GM20000 (cell line): ENCODE data around the gene CXCR6.

Experiments used
- DNase-seq: peaks from one replicate; pipeline ENCODE4 v3.0.0; 2012; ENCODE audit warnings: low spot score
- TF ChIP-seq, protein P1 (sequence below): IDR thresholded peaks from 2 replicates; pipeline ENCODE4 v1.5.1; 2012; ENCODE audit warnings: mild to moderate bottlenecking, control low read depth; ENCODE audit errors: extremely low read depth, missing control alignments

CXCR6 gene

DNA sequence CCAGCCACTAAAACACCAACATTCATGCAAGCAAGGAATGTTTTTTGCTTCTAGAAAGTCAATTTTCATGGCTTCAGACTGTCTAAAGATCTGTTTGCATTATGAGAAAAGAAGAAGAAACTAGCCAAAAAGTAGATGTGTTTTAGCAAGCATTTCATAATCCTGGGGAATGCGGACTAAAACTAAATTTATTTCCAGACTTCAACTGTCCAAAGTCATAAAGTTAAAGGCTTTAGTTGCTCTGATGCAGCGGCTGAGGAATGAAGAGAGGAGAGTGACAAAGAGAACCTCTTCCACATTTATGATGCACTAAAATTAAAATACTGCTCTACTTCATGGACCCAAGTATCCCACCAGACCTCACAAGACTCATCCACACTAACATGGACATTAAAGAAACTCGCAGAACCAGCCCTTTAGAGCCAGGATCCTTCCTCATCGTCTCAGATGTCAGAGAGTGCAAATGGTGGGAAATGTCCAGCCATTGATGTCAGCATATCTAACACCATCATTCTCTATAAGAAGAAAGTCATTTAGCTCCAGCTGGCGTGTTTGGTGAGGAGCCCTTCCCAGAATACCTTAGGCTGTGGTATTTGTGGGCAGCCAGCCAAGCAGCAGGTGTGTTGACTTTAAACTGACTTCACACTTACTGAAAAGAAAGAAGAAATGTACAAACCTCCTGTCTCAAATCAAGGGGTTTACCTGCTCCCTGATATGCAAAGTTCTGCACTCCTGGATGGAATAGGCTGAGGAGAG, 34.9 kb downstream of the CXCR6 start:
- no peak for DNase-seq
- TF ChIP-seq, protein P1, sequence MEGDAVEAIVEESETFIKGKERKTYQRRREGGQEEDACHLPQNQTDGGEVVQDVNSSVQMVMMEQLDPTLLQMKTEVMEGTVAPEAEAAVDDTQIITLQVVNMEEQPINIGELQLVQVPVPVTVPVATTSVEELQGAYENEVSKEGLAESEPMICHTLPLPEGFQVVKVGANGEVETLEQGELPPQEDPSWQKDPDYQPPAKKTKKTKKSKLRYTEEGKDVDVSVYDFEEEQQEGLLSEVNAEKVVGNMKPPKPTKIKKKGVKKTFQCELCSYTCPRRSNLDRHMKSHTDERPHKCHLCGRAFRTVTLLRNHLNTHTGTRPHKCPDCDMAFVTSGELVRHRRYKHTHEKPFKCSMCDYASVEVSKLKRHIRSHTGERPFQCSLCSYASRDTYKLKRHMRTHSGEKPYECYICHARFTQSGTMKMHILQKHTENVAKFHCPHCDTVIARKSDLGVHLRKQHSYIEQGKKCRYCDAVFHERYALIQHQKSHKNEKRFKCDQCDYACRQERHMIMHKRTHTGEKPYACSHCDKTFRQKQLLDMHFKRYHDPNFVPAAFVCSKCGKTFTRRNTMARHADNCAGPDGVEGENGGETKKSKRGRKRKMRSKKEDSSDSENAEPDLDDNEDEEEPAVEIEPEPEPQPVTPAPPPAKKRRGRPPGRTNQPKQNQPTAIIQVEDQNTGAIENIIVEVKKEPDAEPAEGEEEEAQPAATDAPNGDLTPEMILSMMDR: no peak

GRCh38 chr3:45979378-45979777, 36.1 kb downstream of the CXCR6 start:
- TF ChIP-seq, protein P1: no peak
- no peak for DNase-seq

GRCh38 chr3:45980229-45980813, 37.1 kb downstream of the CXCR6 start:
- TF ChIP-seq, protein P1: no peak

GRCh38 chr3:45980819-45981218, 37.6 kb downstream of the CXCR6 start:
- DNase-seq: no peak
- TF ChIP-seq, protein P1: no peak

More at GRCh38 chr3:45980229-45980813, 37.1 kb downstream of the CXCR6 start:
- no peak for DNase-seq

DNA sequence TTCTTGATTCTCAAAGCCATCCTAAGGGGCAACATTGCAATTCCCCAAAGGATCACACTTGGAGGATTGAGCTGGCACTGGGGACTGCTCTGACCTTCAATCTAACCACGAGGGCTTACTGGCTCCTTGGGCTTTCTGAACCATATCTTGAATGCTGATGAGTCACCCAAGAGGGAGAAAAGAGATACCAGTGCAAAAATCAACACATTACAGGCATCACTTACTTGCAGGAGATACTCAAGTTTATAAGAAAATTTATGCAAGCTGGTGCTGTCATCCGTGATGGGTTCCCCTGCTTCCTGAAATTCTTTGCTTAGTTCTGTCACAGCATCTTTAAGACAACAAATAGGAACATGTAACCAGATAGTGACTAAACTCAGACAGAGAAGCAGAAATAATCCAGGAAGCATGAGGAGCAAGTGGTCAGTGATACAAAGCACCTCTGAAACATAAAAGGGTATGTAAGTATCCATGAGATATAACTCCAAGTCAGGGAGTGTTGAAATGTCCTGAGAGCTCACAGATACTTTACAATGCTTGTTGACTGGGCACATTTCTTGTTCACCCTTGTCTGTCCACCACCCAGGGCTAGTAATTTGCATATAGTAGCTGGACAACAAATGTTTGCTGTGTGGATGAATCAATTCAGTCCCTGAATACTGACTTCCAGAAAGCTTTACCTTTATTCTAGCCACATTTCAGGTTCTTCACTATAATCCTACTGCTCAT, 38.2 kb downstream of the CXCR6 start:
- no peak for DNase-seq
- TF ChIP-seq, protein P1: no peak

DNA sequence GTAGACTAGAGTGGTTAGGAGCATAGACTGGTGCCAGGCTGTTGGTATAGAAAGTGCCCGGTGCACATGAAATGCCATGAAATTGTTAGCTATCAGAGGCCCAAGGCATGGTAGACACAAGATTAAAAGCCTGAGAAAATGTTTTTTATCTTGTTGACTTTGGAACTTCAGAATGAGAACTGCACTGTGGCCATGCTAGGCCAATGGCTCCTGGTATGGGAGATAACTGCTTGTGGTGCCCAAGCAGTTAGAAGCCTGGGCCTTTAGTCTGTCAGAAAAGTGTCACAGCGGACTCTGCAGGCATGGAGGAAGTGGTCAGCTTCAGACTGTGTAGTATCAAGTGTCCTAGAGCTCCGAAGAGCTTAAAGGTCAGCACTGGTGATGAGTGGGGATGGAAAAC, 40.5 kb downstream of the CXCR6 start:
- TF ChIP-seq, protein P1: no peak
- no peak for DNase-seq
